CD14-positive monocyte (primary cell): ENCODE measurements around the gene KAT6B. TPM values are rescaled to one million over a fixed set of nuclear protein-coding genes. Genes with fewer than 3 reads are reported as not detected.

ENCODE experiments used
- DNase-seq, 3 donors: peaks; one replicate each; pipeline ENCODE4 v3.0.0-alpha.2; 2011 to 2022
- H2AFZ ChIP-seq: 2 replicates; pipeline ENCODE4 v1.6.0; 2012; ENCODE audit warnings: mild to moderate bottlenecking, low read depth, low read length, inconsistent platforms; ENCODE audit not compliant: insufficient read depth, poor library complexity, severe bottlenecking
- H3K27ac ChIP-seq, 2 donors: 1 replicate in 1 of 2; 2 replicates in 1 of 2; pipeline ENCODE4 v1.5.1; 2012 to 2013; ENCODE audit warnings: low read length in 2 of 2, control low read depth in 1 of 2, inconsistent platforms in 1 of 2, low read depth in 1 of 2, mild to moderate bottlenecking in 1 of 2
- H3K27me3 ChIP-seq, 2 donors: one replicate each; pipeline versions ENCODE4 v1.6.0 to v1.6.1; 2011 to 2013; ENCODE audit warnings: low read length in 2 of 2; ENCODE audit not compliant: control insufficient read depth in 2 of 2, insufficient read depth in 2 of 2
- H3K36me3 ChIP-seq, 2 donors: replicated peaks in 1 of 2; 1 replicate in 1 of 2; 2 replicates in 1 of 2; pipeline versions ENCODE4 v1.5.1 to v1.6.1; 2012 to 2013; ENCODE audit warnings: low read length in 2 of 2, control low read depth in 1 of 2, inconsistent platforms in 1 of 2, mild to moderate bottlenecking in 1 of 2; ENCODE audit not compliant: insufficient read depth in 2 of 2, control insufficient read depth in 1 of 2
- H3K4me1 ChIP-seq, 2 donors: 1 replicate in 1 of 2; 2 replicates in 1 of 2; pipeline versions ENCODE4 v1.5.1 to v1.6.1; 2012 to 2013; ENCODE audit warnings: low read length in 2 of 2, control low read depth in 1 of 2, inconsistent platforms in 1 of 2, mild to moderate bottlenecking in 1 of 2, moderate library complexity in 1 of 2; ENCODE audit not compliant: insufficient read depth in 2 of 2, control insufficient read depth in 1 of 2
- H3K4me2 ChIP-seq: replicated peaks from 2 replicates; pipeline ENCODE3; 2012; ENCODE audit warnings: low read length, moderate library complexity, mild to moderate bottlenecking; ENCODE audit not compliant: poor library complexity, severe bottlenecking; ENCODE audit errors: extremely low read depth
- H3K4me3 ChIP-seq, 3 experiments: fragments of 200-600 bp in 1 of 3; sonication (generic) in 1 of 3; replicated peaks in 1 of 3; 1 replicate in 2 of 3; 2 replicates in 1 of 3; pipeline ENCODE4 v1.5.1; 2011 to 2013; ENCODE audit warnings: low read length in 3 of 3, mild to moderate bottlenecking in 3 of 3, control low read depth in 2 of 3, low read depth in 2 of 3, inconsistent platforms in 1 of 3, moderate library complexity in 1 of 3
- H3K79me2 ChIP-seq: 2 replicates; pipeline ENCODE4 v1.6.0; 2012; ENCODE audit warnings: mild to moderate bottlenecking, control low read depth, inconsistent platforms, low read length, moderate library complexity; ENCODE audit not compliant: insufficient read depth
- H3K9ac ChIP-seq: 2 replicates; pipeline ENCODE4 v1.6.0; 2017; ENCODE audit warnings: low read length, mild to moderate bottlenecking; ENCODE audit not compliant: insufficient read depth, poor library complexity, severe bottlenecking
- H3K9me3 ChIP-seq, 2 donors: replicated peaks in 1 of 2; 1 replicate in 1 of 2; 2 replicates in 1 of 2; pipeline versions ENCODE4 v1.5.1 to v1.6.1; 2012 to 2013; ENCODE audit warnings: low read length in 2 of 2, control low read depth in 1 of 2; ENCODE audit not compliant: control insufficient read depth in 1 of 2, insufficient read depth in 1 of 2
- H4K20me1 ChIP-seq: 2 replicates; pipeline ENCODE4 v1.6.0; 2012; ENCODE audit warnings: mild to moderate bottlenecking, low read length, control low read depth, moderate library complexity; ENCODE audit not compliant: insufficient read depth
- H3K27ac Mint-ChIP-seq, 7 donors: one replicate each; pipeline ENCODE4 v1.8.0; 2020; ENCODE audit warnings: mild to moderate bottlenecking in 7 of 7, mixed read lengths in 7 of 7, moderate library complexity in 6 of 7, inconsistent platforms in 2 of 7
- H3K27me3 Mint-ChIP-seq, 3 donors: one replicate each; pipeline ENCODE4 v1.8.0; 2021 to 2022; ENCODE audit warnings: low read depth in 3 of 3, mild to moderate bottlenecking in 3 of 3, mixed read lengths in 3 of 3, moderate library complexity in 3 of 3, inconsistent platforms in 1 of 3
- H3K36me3 Mint-ChIP-seq, 2 donors: one replicate each; pipeline ENCODE4 v1.8.0; 2020; ENCODE audit warnings: mixed read lengths in 2 of 2, inconsistent platforms in 1 of 2, mild to moderate bottlenecking in 1 of 2
- H3K4me1 Mint-ChIP-seq: one replicate; pipeline ENCODE4 v1.8.0; 2020; ENCODE audit warnings: mild to moderate bottlenecking, mixed read lengths
- H3K4me3 Mint-ChIP-seq, 2 donors: one replicate each; pipeline ENCODE4 v1.8.0; 2020; ENCODE audit warnings: mild to moderate bottlenecking in 2 of 2, mixed read lengths in 2 of 2, moderate library complexity in 1 of 2
- H3K9me3 Mint-ChIP-seq, 7 donors: one replicate each; pipeline ENCODE4 v1.8.0; 2020 to 2022; ENCODE audit warnings: mixed read lengths in 7 of 7, mild to moderate bottlenecking in 6 of 7, moderate library complexity in 6 of 7, inconsistent platforms in 2 of 7
- CTCF ChIP-seq: fragments of 200-600 bp; IDR thresholded peaks from one replicate; pipeline ENCODE4 v1.8.0; 2022; ENCODE audit warnings: antibody characterized with exemption, mild to moderate bottlenecking
- WGBS: methylation state at CpG from one replicate; pipeline ENCODE4 v1.1.5; 2013; ENCODE audit warnings: missing lambda C conversion rate; ENCODE audit not compliant: insufficient coverage; 5-methylcytosine and 5-hydroxymethylcytosine counted together
- intact Hi-C, 2 donors: fragments of 100-400 bp; cut with micrococcal nuclease; formaldehyde crosslinking; loops; one replicate each; pipeline versions ENCODE4 v1.15.0 to v1.15.1; 2023
- polyA plus RNA-seq, 3 donors: library from polyadenylated mRNA; depleted of rRNA in 1 of 3; unstranded in 2 of 3; stranded (reverse) in 1 of 3; fragments of 300-500 nt in 2 of 3; fragments of >200 nt in 1 of 3; fragmentation: Illumina TruSeq in 2 of 3; gene quantifications; 1 replicate in 2 of 3; 2 replicates in 1 of 3; pipeline ENCODE4 v1.2.3, GENCODE V29; 2012 to 2021

Gene KAT6B
- polyA plus RNA-seq, 3 donors: 3.3 to 6.4 (median 6.2) TPM

DNA sequence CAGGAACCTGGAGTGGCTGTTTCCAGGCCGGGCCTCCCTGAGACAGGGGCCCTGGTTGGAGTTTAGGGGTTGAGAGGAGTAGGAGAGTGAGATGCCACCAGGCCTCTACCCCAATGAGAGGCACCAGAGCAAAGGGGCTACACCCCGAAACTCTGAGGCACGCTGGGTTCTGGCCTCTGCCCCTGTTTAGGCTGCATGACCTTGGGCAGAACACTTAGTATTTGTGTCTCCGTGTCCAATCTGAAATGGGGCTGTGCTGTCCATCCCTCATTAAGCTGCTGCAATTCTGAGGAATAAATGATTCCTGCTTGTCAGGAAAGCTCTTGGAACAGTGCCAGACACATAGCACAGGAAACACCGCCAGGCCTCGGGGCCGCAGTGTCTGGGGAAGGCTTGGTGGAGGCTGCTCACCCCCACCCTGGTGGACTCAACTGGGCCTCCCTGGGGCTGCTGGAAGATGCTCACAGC, 244.6 kb downstream of the KAT6B start:
- Mint-ChIP-seq H3K9me3 (peaks cover 0 to 2% (median 0%) of the 10 kb centered on the region in 7 donors), H3K4me3 (no peak overlapping the region), H3K36me3 (no peaks in the 10 kb centered on the region), H3K27ac (no peak overlapping the region), H3K27me3 (peaks cover 0 to 2% (median 0%) of the 10 kb centered on the region in 3 donors), H3K4me1 (peaks cover 2% of the 10 kb centered on the region)
- WGBS: 56% methylated on average over 7 of the region's 7 CpGs
- no peaks in the 10 kb centered on the region for H4K20me1 ChIP-seq
- intact Hi-C loops: no loop called here
- DNase-seq: no peak
- no peak overlapping the region for H3K4me2 ChIP-seq
- no peak overlapping the region for H3K9ac ChIP-seq
- H3K27ac ChIP-seq: no peak overlapping the region
- H3K27me3 ChIP-seq: no peaks in the 10 kb centered on the region
- H3K9me3 ChIP-seq: no peaks in the 10 kb centered on the region
- H3K4me1 ChIP-seq: no peaks in the 10 kb centered on the region
- TF ChIP-seq CTCF: no peak
- no peaks in the 10 kb centered on the region for H3K36me3 ChIP-seq
- no peak overlapping the region for H3K4me3 ChIP-seq
- no peak overlapping the region for H2AFZ ChIP-seq
- no peaks in the 10 kb centered on the region for H3K79me2 ChIP-seq

DNA sequence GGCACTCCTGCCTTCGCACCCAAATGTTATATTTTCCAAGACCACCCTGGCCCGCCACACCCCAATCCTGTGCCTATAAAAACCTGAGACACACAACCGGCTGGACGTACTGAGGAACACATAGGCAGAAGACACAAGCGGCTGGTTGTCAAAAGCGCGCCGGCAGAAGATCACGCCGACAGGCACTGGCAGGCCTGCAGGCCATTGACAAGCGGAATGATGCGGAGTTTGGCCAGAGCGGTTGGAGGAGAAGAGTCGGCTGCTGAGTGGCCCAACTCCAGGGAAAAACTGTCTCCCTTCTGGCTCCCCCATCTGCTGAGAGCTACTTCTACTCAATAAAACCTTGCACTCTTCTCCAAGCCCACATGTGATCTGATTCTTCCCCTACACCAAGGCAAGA, 245.4 kb downstream of the KAT6B start:
- no peaks in the 10 kb centered on the region for H3K27me3 ChIP-seq
- no peaks in the 10 kb centered on the region for H3K9me3 ChIP-seq
- Mint-ChIP-seq H3K27ac (no peak overlapping the region), H3K9me3 (peaks cover 0 to 2% (median 0%) of the 10 kb centered on the region in 7 donors), H3K27me3 (no peaks in the 10 kb centered on the region), H3K4me3 (no peak overlapping the region), H3K4me1 (no peaks in the 10 kb centered on the region), H3K36me3 (no peaks in the 10 kb centered on the region)
- H3K79me2 ChIP-seq: no peaks in the 10 kb centered on the region
- H3K9ac ChIP-seq: no peak overlapping the region
- TF ChIP-seq CTCF: no peak
- H3K4me2 ChIP-seq: no peak overlapping the region
- H3K36me3 ChIP-seq: no peaks in the 10 kb centered on the region
- intact Hi-C loops: no loop called here
- H3K4me1 ChIP-seq: no peaks in the 10 kb centered on the region
- 99% methylated on average over 13 of the region's 14 CpGs for WGBS
- no peaks in the 10 kb centered on the region for H4K20me1 ChIP-seq
- H2AFZ ChIP-seq: no peak overlapping the region
- H3K4me3 ChIP-seq: no peak overlapping the region
- DNase-seq: no peak
- no peak overlapping the region for H3K27ac ChIP-seq
